Urinary bladder (tissue), 4 donors: ENCODE measurements around the gene GPR37L1. TPM values are rescaled to one million over a fixed set of nuclear protein-coding genes. Genes with fewer than 3 reads are reported as not detected.

Source experiments
- DNase-seq: peaks from one replicate; pipeline ENCODE4 v3.0.0-alpha.2; 2015; ENCODE audit errors: extremely low spot score
- H3K27ac ChIP-seq: one replicate; pipeline ENCODE4 v1.5.1; 2013; ENCODE audit warnings: low read depth, mild to moderate bottlenecking, moderate library complexity
- H3K36me3 ChIP-seq: one replicate; pipeline ENCODE4 v1.6.1; 2013; ENCODE audit warnings: mild to moderate bottlenecking, moderate library complexity; ENCODE audit not compliant: insufficient read depth
- H3K4me1 ChIP-seq: one replicate; pipeline ENCODE4 v1.6.1; 2013; ENCODE audit warnings: mild to moderate bottlenecking, moderate library complexity; ENCODE audit not compliant: insufficient read depth
- H3K4me3 ChIP-seq: one replicate; pipeline ENCODE4 v1.5.1; 2013; ENCODE audit warnings: low read depth, low read length
- WGBS: extraction: QIAGEN DNeasy Blood & Tissue Kit; methylation state at CpG from one replicate; pipeline ENCODE4 v1.1.7; 2013; 5-methylcytosine and 5-hydroxymethylcytosine counted together
- polyA plus RNA-seq: library from polyadenylated mRNA; stranded (reverse); fragments of 200-250 nt; gene quantifications from one replicate; pipeline ENCODE4 v1.2.3, GENCODE V29; 2013
- total RNA-seq: library from RNA; depleted of rRNA; stranded (reverse); fragments of >200 nt; gene quantifications from one replicate; pipeline ENCODE4 v1.2.3, GENCODE V29; 2014
- donor health status: healthy with polysubstance abuse.
- donor health status: healthy.

The GPR37L1 gene
- total and polyA plus RNA-seq, 2 donors, result 0.05 to 0.10 TPM

DNA sequence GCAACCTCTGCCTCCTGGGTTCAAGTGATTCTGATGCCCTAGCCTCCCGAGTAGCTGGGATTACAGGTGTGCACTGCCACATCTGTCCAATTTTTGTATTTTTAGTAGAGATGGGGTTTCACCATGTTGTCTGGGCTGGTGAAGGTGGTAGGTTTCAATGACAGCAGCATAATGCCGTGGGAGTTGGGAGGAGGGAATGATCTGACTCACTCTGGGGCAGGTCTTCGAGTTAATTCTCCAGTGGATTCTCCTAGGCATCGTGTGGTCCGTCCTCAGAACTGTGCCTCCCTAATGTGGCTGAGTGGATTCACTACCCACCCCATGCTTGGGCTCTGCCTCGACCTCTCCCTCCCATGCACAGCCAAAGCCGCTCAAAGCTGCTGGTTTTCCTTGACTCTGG is 1.7 kb upstream of the GPR37L1 start:
- no peak overlapping the region for H3K27ac ChIP-seq
- no peak overlapping the region for H3K4me3 ChIP-seq
- H3K4me1 ChIP-seq, result no peaks in the 10 kb centered on the region
- no peaks in the 10 kb centered on the region for H3K36me3 ChIP-seq
- no peak for DNase-seq
- WGBS, result 73% methylated on average over 7 of the region's 7 CpGs

DNA sequence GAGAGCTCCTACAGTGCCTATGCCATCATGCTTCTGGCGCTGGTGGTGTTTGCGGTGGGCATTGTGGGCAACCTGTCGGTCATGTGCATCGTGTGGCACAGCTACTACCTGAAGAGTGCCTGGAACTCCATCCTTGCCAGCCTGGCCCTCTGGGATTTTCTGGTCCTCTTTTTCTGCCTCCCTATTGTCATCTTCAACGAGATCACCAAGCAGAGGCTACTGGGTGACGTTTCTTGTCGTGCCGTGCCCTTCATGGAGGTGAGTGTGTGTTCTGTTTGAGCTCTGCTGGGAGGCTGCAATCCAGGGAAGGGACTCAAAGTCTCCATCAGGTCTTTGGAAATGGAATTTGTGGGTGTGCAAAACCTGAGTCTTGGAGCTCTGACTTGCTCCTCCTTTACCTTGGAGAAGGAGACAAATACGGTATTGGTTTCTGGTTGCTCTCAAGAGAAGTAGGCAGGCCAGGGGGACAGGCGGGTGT is 658 bp downstream of the GPR37L1 start:
- Histone ChIP-seq H3K27ac (no peak overlapping the region), H3K4me1 (no peaks in the 10 kb centered on the region), H3K36me3 (no peaks in the 10 kb centered on the region), H3K4me3 (no peak overlapping the region)
- 91% methylated on average over 10 of the region's 10 CpGs for WGBS
- DNase-seq, result no peak

DNA sequence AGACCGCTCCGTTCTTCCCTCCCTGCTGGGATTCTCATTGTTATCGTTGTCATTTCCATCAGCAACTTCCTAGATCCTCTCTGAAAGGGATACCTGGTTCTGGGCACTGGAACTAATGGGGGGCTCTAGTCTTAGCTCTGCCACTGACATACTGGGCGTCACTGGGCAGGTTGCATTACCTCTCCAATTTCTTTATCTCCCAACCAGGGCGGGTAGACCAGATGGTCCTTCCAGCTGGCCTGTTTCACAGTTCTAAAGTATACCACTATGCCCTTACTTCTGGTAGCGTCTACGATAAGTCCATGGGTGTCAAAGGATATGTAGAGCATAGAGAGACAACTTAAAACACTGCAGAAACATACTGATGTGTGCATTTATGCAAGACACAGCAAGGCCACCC is 1.4 kb downstream of the GPR37L1 start:
- no peaks in the 10 kb centered on the region for H3K36me3 ChIP-seq
- no peak overlapping the region for H3K27ac ChIP-seq
- DNase-seq, result no peak
- H3K4me3 ChIP-seq, result no peak overlapping the region
- H3K4me1 ChIP-seq, result no peaks in the 10 kb centered on the region
- WGBS, result 88% methylated on average over 7 of the region's 7 CpGs

DNA sequence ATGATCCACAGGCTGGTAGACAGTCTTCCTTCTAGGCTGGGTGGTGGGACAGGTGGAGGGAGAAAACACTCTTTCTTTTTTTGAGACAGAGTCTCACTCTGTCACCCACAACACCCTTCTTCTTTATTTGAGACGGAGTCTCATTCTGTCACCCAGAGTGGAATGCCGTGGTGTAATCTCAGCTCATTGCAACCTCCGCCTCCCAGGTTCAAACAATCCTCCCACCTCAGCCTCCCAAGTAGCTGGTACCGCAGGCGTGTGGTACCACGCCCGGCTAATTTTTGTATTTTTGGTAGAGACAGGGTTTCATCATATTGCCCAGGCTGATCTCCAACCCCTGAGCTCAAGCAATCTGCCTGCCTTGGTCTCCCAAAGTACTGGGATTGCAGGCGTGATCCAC is 2.9 kb downstream of the GPR37L1 start:
- no peaks in the 10 kb centered on the region for H3K36me3 ChIP-seq
- H3K4me3 ChIP-seq, result no peak overlapping the region
- DNase-seq, result no peak
- 94% methylated on average over 8 of the region's 8 CpGs for WGBS
- H3K4me1 ChIP-seq, result no peaks in the 10 kb centered on the region
- no peak overlapping the region for H3K27ac ChIP-seq

DNA sequence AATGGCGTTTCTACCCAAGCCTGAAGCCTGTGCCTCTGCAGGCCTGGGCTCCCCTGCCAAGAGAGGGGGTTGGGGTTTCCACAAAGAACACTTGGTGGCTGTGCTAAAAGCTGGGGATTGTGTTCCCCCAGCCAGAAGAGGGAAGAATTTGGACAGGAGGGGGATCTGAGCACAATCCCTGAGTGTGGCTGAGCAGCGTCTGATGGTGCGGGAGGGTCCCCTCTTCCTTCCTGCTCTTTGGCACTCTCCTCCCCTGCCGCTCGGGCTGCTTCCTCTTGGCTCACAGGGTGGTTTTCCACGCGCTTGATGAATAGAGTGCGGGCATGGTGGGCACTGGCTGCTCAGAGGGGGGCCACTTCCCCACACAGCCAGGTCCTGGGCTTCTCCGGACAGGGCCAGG is 3.7 kb downstream of the GPR37L1 start:
- H3K4me3 ChIP-seq, result no peak overlapping the region
- no peak overlapping the region for H3K27ac ChIP-seq
- 51% methylated on average over 9 of the region's 9 CpGs for WGBS
- H3K36me3 ChIP-seq, result no peaks in the 10 kb centered on the region
- DNase-seq, result no peak
- no peaks in the 10 kb centered on the region for H3K4me1 ChIP-seq

DNA sequence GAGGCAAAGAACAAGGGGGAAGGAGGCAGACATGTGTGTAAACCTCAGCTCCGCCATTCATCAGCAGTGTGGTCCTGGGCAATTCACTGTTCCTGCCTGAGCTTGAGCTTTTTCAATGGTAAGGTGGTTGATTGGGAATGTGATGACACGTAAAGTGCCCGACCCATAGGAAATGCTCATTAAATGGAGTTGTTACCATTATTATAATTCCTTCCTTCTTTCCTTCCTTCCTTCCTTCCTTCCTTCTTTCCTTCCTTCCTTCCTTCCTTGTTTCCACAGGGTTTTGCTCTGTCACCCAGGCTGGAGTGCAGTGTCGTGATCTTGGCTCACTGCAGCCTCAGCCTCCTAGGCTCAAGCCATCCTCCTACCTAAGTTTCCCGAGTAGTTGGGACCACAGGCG is 4.3 kb downstream of the GPR37L1 start:
- no peaks in the 10 kb centered on the region for H3K36me3 ChIP-seq
- WGBS, result 95% methylated on average over 6 of the region's 6 CpGs
- no peak for DNase-seq
- H3K4me3 ChIP-seq, result no peak overlapping the region
- H3K4me1 ChIP-seq, result no peaks in the 10 kb centered on the region
- no peak overlapping the region for H3K27ac ChIP-seq

DNA sequence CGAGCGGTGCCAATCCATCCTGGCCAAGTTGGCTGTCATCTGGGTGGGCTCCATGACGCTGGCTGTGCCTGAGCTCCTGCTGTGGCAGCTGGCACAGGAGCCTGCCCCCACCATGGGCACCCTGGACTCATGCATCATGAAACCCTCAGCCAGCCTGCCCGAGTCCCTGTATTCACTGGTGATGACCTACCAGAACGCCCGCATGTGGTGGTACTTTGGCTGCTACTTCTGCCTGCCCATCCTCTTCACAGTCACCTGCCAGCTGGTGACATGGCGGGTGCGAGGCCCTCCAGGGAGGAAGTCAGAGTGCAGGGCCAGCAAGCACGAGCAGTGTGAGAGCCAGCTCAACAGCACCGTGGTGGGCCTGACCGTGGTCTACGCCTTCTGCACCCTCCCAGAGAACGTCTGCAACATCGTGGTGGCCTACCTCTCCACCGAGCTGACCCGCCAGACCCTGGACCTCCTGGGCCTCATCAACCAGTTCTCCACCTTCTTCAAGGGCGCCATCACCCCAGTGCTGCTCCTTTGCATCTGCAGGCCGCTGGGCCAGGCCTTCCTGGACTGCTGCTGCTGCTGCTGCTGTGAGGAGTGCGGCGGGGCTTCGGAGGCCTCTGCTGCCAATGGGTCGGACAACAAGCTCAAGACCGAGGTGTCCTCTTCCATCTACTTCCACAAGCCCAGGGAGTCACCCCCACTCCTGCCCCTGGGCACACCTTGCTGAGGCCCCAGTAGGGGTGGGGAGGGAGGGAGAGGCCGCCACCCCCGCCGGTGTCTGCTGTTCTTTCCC is 5.3 kb downstream of the GPR37L1 start:
- H3K27ac ChIP-seq, result no peak overlapping the region
- DNase-seq, result no peak
- H3K4me1 ChIP-seq, result no peaks in the 10 kb centered on the region
- no peaks in the 10 kb centered on the region for H3K36me3 ChIP-seq
- H3K4me3 ChIP-seq, result no peak overlapping the region
- WGBS, result 95% methylated on average over 26 of the region's 26 CpGs

DNA sequence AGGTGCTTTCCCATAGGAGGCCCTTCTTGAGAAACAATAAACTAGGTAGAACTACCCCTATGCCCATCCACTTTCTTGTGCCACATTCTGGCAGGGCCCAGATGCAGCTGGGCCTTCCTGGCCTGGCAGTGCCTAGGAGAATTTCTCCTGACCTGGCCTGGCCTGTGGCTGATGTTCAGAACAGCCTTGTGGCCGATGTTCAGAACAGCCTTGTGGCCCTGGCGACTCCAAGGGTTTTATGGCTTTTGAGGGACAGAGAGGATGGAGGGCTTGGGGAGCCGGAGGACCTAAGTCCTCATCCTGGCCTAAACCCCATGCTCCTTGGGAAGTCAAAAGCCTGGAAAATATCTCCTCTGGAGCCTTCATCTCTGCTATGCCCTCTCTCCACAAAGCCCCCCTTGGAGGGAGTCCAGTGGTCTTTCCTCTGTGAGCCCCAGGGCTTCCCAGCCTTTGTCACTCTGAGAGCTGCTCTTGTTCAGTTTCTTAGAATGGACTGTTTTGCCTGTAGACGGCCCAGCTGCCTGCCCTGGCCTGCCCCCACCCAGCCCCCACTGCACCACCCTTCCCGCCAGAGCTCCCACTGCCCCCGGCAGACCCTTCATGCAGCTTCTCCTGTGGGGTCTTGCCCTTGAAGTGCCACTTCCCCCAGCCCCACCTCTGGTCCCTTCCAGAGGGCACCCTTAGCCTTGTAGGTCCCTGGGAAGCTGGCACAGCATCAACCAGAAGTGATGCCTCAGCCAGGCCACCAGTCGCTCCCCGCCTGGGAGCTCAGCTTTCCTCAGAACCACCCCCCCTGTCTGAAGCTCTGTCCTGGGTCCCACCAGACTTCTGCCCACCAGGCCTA is 7.0 kb downstream of the GPR37L1 start:
- no peak overlapping the region for H3K4me3 ChIP-seq
- peaks cover 3% of the 10 kb centered on the region for H3K36me3 ChIP-seq
- no peak overlapping the region for H3K27ac ChIP-seq
- H3K4me1 ChIP-seq, result no peaks in the 10 kb centered on the region
- WGBS, result 78% methylated on average over 8 of the region's 8 CpGs
- DNase-seq, result no peak

DNA sequence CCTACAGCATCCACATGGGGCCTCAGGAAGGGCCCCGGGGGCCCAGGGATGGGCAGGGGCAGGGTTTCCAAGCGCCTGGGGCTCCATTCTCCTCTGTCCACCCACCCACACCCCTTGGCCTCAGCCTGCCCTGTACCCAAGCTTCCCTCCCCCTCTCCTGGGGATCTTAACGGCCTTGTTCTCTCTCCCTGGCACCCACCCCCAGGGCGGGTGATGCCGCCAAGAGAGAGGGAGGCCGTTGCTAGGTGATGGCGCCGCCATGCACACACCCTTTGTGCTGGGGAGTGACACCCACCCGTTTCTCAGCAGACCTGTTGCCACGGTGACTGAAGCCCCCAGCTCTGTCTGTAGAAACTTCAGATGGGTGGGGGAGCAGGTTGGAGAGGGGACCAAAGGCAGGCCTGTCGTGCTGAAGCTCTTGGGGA is 7.6 kb downstream of the GPR37L1 start:
- 51% methylated on average over 11 of the region's 11 CpGs for WGBS
- H3K4me3 ChIP-seq, result no peak overlapping the region
- H3K36me3 ChIP-seq, result peaks cover 3% of the 10 kb centered on the region
- no peak for DNase-seq
- no peaks in the 10 kb centered on the region for H3K4me1 ChIP-seq
- no peak overlapping the region for H3K27ac ChIP-seq

DNA sequence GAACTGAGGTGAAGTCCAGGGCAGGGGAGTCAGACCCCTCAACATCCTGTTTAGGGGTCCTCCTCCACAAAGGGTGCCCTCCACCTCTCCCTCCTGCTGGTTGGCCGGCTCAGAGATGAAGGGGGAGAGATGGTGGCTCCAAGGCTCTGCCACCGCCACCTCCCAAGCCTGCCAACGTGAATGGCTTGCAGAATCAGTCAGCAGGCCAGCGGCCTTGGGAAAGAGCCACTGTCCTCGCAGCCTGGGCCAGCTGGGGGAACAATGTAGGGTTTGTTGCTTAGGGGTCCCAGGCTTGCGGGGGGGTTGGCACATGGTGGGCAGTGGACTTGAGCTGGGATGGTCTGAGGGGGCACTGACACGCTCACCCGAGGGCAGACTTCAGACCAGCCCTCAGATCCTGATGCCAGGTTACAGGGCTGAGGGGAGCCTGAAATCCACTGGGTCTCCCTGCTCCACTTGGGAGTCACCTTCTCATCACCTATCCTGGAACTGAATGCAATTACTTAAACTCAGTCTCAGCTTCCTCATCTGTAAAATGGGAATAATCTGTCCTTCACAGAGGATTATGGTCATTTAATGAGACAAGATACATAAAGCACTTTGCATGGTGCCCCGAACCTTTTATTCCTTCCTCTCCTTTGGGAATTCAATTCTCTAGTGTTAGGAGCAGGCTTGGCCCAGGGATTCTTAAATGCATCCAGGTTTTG is 8.3 kb downstream of the GPR37L1 start:
- DNase-seq, result no peak
- Histone ChIP-seq H3K4me1 (no peaks in the 10 kb centered on the region), H3K4me3 (no peak overlapping the region), H3K27ac (no peak overlapping the region), H3K36me3 (peaks cover 3% of the 10 kb centered on the region)
- WGBS, result 77% methylated on average over 9 of the region's 9 CpGs

DNA sequence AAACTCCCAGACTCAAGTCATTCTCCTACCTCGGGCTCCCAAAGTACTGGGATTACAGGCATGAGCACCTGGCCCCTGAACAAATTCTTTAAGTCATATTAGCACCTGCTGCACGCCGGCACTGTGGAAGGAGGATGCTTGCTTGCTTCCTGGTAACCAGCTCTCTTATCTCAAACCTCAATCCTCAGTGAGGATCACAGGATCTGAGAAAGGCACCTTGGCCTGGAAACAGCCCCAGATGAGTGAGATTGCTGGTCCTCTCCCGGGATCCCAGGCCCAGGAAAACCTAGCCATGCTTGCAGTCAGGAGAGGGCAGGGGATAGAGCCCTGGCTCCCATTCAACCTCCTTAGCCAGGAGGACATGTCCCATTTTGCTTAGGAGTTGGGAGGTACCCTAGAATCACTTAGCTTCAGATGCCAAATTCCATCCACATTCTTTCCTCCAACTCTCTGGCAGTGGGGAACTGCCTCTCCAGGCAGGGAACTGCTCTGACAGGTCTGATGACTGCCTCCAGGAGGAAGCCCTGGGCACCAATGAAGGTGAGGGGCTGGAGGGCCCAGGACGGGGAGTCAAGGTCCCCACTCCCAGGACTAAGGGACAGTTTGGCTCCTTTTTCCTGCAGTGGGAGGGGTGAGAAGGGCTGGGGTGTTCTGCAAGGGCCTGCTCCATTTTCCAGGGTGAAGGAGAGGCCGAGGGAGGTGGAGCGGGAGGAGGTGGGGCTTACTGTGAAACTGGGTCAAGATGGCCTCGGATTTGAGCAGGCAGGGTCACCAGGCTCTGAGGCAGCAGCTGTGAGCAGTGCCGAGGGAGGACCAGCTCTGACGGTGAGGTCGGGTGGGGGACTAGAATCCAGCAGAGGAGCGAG is 9.5 kb downstream of the GPR37L1 start:
- Histone ChIP-seq H3K4me3 (no peak overlapping the region), H3K27ac (peak overlapping the region; percentile 89), H3K36me3 (peaks cover 3% of the 10 kb centered on the region), H3K4me1 (no peaks in the 10 kb centered on the region)
- no peak for DNase-seq
- WGBS, result 27% methylated on average over 12 of the region's 12 CpGs

DNA sequence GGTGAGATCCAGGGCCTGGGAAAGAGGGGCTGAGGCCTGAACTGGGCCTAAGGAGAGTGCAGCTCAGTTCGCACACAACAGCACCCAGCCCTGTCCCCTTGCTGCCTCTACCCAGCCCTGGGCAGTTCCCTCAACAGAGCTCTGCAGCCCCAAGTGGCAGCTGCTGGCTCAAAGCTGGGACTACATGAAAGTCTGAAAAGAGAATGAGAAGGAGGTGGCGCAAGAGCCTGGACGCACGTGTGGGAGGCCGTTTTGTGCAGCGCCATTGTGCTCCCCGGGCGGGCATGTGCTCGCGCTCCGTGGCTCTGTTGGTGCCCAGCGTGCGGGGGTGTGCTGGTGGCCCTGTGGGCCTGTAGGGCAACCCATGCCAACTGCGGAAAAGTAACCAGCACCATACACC is 10.3 kb downstream of the GPR37L1 start:
- Histone ChIP-seq H3K4me3 (no peak overlapping the region), H3K27ac (peak overlapping the region; percentile 89), H3K36me3 (peaks cover 3% of the 10 kb centered on the region), H3K4me1 (no peaks in the 10 kb centered on the region)
- 83% methylated on average over 14 of the region's 14 CpGs for WGBS
- no peak for DNase-seq

DNA sequence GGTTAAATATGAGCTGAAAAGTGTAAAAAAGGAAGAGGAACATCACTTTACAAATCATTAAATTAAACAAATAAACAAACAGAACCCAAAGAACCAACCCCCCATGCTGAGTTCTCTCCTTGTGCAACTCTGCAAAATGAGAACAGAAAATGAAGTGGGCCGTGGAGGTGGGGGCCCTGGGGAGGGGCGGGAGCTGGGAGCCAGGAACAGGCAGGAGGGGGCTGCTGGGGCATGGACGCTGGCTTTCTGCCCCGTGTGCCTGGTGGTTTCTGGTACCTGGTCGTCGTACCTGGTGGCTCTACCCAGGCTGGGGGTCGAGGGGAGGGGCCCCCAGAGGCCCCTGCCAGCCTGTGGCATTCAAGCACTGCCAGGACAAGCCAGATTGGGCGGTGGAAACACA is 10.8 kb downstream of the GPR37L1 start:
- H3K4me1 ChIP-seq, result no peaks in the 10 kb centered on the region
- 79% methylated on average over 8 of the region's 8 CpGs for WGBS
- no peak overlapping the region for H3K27ac ChIP-seq
- no peak overlapping the region for H3K4me3 ChIP-seq
- H3K36me3 ChIP-seq, result peaks cover 3% of the 10 kb centered on the region
- DNase-seq, result no peak
